GM11168 (cell line): ENCODE measurements around the gene OR10C1.
"Not testable (repeated sequence)": the region's sequence is repeated elsewhere in the genome, so short reads cannot be mapped to it uniquely, and the experiment has no call there.

ENCODE experiments used
- in situ Hi-C: fragments of 300-500 bp; cut with MboI; formaldehyde crosslinking; loops from one replicate; pipeline ENCODE4 v1.12.0; 2022; ENCODE audit warnings: low sequenced_read_pairs; ENCODE audit not compliant: unreplicated experiment

Gene OR10C1, protein sequence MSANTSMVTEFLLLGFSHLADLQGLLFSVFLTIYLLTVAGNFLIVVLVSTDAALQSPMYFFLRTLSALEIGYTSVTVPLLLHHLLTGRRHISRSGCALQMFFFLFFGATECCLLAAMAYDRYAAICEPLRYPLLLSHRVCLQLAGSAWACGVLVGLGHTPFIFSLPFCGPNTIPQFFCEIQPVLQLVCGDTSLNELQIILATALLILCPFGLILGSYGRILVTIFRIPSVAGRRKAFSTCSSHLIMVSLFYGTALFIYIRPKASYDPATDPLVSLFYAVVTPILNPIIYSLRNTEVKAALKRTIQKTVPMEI

DNA sequence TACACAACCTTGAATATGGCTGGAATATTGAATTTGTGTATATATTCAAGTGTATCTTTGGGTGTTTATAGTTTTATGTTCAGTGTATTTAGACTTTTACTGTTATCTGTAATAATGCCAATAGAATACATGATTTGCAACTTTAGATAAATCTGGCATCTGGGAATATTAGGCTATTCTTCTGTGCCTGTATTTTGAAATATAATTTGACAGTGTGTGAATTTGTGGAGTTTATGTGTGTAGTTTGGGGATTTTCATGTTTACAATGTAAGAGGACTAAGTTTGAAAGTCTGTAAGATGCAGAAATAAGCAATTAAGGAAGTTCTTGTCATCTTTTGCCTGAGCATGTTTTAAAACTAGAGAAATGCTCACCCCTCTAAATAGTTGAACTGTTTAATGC is at the start of gene OR10C1:
OR10C1 (plus strand) TSS at position 301 of the 400 bp plus-strand sequence. CDS start 710 bp downstream, outside the sequence.
- in situ Hi-C loops, result no loop called here

DNA sequence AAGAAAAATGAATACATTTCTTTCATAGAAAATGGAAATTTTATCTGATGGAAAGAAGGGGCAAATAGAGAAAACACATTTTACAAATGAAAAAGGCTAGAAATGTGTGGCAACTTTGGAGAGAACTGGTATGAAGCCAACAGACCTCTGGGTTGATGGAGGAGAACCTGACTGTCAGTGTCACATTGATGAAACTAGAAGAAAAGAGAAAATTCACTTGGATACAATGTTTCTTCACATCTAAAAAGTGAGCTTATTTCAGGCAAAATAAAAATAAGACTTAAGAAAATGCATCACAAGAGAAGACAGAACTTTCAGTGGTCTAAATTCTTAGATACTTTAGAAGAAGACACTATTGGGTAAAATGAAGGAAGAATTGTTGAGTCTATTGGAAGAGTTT is 43.8 kb upstream of the OR10C1 start, which contains the start of gene OR12D2:
OR12D2 (plus strand) TSS at position 301 of the 400 bp plus-strand sequence. CDS start 1,069 bp downstream, outside the sequence.
- in situ Hi-C loops, result no loop called here

DNA sequence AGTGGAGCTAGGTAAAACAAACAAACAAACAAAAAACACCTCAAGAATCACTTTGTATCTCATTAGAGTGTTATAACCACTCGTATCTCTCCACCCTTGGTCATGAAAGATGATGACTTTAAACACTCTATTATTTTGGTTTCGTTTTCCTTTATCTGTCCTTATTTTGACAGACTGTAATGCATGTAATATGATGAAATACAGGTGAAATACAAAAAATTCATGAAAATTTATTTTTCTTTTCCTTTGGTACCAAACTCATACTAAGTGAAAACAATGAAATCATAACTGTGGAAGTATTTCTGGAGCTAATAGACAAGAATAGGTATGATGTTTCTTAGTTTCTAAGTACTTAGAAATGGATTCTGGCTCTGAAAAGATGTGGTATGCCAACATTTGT is 39.6 kb upstream of the OR10C1 start:
- in situ Hi-C loops, result no loop called here

DNA sequence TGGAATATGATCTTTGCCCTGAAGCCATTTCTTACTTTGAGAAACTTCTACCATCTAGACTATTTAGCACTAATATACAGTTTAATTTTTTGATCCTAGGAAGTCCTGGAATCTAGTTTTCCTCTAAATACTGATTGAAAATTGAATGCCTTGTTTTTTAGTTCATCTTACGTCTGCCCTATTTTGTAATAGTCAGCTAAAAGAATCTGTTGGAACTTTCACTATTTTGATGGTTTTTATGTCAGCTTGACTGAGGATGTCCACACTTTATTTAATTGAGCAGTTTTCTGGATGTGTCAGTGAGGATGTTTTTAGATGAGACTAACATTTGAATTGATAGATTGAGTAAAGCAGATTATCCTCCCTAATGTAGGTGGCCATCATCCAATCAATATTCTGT is 35.3 kb upstream of the OR10C1 start:
- in situ Hi-C loops, result no loop called here

DNA sequence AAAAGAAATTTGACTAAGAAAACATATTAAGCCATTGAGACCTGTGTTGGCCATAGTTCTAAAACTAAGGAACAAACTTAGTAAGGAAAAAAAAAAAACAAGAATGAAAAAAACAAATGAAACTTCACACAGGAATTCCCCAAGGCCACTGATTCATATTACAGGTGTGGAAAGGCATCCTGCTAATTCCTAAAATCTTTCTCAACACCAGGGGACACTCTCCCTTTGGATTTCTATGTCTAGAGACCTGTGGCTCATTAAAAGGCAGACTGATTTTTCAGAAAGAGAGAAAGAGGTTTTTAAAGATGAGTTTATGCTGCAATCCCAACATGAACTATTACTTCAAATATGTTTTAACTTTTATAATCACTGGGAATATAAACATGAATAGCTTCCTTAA is 24.5 kb upstream of the OR10C1 start, which contains the start of gene OR12D1:
OR12D1 (plus strand) TSS at position 341 of the 400 bp plus-strand sequence.
- in situ Hi-C loops, result no loop called here

DNA sequence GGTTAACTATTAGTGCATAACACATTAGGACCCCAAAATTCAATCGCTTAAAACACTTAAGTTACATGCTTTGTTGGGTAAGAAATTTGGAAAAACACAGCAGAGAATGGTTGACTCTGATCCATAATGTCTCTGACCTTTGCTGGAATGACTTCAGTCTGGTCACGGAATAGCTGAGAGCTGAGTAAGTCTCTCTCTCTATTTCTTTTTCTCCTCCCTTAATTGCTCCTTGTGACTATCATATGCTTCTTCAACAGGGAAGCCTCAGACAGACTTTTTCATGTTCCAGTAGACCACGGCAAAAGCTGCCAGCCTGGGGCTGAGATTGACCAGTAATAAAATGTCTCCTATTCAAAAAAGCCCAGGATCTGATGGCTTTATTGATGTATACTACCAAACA is 19.6 kb upstream of the OR10C1 start:
- in situ Hi-C loops, result no loop called here

DNA sequence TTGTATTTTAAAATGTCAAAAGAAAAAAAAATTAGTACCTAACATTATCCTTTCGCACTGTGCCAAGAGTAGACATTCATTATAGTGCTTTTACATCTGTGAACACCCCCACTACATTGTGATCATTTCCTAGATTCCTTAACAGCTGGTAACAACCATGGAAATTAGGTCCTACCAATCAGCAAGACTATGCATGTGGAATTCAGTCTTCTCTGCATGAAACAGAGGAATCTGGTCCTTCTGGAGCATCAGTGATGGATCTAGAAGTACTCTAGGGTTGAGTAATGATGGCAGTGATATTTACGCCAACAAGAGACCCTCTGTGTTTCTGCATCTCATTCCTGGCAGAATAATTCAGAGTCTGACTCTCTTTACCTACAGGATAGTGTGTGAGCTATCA is 14.9 kb upstream of the OR10C1 start:
- in situ Hi-C loops, result no loop called here

DNA sequence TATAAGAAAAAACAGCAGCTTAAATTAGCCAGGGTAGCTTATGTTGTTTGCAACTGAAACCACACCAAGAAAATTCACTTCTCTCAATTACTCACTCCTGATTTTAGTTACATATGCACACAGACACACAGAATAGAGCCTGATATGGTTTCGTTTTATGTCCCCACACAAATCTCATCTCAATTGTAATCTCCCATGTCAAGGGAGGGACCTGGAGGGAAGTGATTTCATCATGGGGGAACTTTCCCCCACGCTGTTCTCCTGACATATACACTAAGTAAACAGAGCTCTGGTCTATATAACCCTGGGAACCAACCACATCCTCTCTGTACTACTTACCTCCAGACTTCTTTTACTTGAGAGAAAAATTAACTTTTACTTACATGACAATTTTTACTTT is 14.5 kb upstream of the OR10C1 start:
- in situ Hi-C loops, result no loop called here

DNA sequence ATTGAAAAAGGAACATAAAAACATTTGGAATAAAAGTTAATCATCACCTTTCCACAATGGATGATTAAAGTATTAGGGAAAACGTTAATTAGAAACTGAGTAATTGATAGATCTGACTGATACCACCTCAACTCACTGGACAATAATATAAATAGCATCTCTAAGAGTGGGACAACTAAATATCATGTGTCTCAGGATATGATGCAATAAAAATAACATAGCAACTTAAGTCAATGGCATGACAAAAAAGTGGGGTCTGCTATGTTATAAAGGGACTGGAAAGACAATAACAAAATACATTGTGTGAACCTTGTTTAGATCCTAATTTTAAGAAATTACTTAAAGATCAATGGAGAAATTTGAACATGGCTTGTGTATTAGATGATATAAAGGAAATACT is 14.0 kb upstream of the OR10C1 start:
- in situ Hi-C loops, result no loop called here

DNA sequence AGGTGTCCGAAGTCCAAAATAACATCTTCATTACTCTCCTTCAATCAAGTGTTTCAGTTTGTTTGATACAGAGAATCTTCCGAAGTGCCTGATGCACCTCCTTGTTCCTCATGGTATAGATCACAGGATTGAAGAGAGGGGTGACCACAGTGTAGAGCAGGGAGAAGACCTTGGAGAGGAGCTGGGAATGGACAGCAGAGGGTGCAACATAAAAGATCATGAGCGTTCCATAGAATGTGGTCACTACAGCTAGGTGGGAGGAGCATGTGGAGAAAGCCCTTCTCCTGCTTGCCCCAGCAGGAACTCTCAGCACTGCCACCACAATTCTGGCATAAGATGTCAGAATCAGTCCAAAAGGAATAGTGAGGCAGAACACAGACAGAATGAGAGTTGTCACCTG is 12.5 kb upstream of the OR10C1 start:
- in situ Hi-C loops, result no loop called here

DNA sequence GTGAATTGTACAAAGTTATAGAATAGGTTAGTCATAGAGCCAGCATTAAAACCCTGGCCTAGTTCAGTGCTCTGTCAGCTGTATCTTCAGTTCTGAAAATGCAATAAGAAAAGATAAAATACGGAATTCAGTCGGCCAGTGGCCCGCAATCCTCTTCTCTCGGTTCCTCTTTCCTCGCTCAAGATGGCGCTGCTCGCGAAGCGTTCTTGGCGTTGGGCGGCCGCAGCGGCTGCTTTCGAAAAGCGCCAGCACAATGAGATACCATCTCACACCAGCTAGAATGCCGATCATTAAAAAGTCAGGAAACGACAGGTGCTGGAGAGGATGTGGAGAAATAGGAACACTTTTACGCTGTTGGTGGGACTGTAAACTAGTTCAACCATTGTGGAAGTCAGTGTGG is 2.4 kb upstream of the OR10C1 start:
- in situ Hi-C loops, result not testable (repeated sequence)

DNA sequence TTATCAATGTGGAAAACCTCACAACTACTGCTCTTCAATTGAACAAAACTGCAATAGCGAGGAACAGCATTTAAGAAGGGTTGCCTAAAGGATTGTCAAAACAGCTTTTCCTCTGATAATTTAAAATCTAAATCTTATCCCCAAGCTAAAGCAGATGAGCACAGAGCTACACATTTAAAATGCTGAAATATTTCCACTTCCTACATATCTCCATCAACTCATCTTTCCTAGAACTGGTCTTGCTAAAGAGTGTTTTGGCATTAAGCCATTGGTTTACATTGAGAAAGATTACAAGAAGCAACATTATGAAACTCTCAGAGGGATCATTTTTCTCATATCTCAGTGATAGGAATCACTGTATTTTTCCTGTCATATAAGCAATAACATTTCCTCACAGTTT is 3.6 kb downstream of the OR10C1 start:
- in situ Hi-C loops, result no loop called here

DNA sequence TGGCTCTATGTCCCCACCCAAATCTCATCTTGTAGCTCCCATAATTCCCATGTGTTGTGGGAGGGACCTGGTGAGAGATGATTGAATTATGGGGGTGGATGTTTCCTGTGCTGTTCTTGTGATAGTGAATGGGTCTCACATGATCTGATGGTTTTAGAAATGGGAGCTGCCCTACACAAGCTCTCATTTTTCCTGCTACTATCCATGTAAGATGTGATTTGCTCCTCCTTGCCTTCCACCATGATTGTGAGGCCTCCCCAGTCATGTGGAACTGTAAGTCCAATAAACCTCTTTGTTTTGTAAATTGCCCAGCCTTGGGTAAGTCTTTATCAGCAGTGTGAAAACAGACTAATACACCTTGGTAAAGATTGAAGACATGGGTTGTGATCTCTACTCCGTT is 4.9 kb downstream of the OR10C1 start:
- in situ Hi-C loops, result not testable (repeated sequence)

DNA sequence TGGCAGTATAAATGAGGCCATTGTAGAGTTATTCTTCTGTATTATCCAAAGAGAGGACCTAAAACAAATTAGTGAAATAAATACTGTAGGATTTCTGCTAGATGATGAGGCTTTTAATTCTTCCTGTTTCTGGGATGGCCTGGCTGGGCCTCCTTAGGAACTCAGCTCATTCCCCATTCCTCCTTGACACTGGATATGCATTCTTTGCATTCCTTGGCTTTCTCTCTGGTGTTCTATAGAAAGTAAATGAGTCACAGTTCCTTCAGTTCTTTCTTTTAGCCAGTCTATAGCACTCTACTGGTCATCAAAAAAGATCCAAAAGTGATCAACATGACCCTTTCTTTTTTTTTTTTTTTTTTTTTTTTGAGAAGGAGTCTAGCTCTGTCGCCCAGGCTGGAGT is 8.6 kb downstream of the OR10C1 start:
- in situ Hi-C loops, result no loop called here

DNA sequence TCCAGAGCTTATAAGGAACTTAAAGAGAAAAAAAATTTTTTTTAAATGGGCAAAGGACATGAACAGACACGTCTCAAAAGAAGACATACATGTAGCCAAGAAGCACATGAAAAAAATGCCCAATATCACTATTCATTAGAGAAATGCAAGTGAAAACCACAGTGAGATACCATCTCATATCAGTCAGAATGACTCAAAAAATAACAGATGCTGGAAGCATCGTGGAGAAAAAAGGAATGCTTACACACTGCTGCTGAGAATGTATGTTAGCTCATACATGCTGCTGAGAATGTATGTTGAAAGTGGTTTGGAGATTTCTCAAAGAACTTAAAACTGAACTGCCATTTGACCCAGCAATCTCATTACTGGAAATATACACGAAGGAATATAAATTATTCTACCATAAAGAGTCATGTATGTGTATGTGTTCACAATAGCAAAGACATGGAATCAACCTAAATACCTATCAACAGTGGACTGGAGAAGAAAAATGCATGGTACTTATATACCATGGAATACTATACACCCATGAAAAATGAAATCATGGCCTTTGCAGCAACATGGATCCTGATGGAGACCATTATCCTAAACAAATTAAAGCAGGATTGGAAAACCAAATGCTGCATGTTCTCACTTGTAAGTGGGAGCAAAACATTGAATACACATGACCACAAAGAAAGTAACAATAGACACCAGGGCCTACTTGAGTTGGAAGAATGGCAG is 12.5 kb downstream of the OR10C1 start:
- in situ Hi-C loops, result no loop called here

DNA sequence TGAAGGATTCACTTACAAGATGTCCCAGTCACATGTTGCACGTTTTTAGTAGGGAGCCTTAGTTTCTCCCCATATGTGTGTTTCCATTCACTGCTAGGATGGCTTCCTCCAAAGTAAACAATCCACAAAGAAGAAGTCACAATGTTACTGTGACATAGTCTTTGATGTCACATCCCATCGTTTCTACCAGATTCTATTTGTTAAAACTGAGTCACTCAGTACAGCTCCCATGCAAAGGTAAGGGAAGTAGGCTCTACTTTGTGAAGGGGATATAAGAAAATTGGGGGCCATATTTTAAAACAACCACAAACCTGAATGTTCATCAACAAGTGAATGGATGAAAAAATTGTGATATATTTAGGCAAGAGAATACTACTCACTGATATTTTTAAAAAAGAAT is 17.9 kb downstream of the OR10C1 start, which contains the start of the genes OR11A1 and OR2H1:
OR11A1 (minus strand) TSS at position 101 of the 400 bp plus-strand sequence. CDS start 29,430 bp downstream, outside the sequence.
OR2H1 (plus strand) TSS at position 185 of the 400 bp plus-strand sequence. CDS start 4,615 bp downstream, outside the sequence.
- in situ Hi-C loops, result no loop called here

DNA sequence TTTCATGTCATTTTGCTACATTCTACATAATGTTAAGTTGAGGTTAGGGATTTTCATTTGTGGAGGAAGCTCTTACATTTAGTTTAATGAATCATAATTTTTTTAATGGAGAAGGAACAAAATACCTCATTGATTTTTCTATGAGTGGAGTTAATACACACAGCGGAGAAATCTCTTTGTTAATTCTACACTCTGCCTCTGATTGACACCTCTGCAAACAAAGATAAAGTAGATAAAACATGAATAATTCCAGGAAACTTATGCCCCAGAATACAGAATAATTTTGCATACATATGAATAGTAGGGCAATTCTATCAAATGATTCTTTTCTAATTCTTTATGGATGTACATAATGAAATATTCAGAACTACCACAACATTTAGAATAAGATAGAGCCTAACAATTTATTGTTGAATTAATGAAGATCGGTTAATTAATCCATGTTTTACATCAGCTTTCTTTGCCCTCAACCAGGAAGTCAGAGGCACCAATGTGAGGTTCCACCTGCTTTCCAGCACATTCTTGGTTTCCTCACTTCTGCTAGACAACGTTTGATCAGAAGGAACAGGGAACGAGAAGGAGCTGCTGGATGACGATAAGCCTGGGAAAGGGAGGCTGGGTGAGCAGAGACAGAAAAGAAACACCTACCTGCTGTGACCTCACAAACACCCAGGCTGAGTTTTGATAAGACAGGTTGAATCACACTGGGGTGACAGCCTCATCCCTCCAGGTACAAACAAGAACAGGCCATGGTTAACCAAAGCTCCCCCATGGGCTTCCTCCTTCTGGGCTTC is 22.1 kb downstream of the OR10C1 start:
- in situ Hi-C loops, result no loop called here

DNA sequence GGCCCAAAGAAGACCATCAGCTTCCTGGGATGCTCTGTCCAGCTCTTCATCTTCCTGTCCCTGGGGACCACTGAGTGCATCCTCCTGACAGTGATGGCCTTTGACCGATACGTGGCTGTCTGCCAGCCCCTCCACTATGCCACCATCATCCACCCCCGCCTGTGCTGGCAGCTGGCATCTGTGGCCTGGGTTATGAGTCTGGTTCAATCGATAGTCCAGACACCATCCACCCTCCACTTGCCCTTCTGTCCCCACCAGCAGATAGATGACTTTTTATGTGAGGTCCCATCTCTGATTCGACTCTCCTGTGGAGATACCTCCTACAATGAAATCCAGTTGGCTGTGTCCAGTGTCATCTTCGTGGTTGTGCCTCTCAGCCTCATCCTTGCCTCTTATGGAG is 22.9 kb downstream of the OR10C1 start:
- in situ Hi-C loops, result no loop called here

DNA sequence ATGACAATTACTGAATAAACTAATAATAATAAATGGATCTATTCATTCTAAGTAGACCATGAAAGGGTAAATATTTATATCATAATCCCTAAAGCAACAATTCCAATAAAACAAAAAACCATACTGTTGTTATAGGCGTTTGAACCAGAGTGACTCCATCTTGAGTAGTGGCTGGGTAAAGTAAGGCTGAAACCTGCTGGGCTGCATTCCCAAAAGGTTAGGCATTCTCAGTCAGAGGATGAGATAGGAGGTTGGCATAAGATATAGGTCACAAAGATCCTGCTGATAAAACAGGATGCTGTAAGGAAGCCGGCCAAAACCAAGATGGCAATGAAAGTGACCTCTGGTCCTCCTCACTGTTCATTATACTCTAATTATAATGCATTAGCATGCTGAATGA is 26.2 kb downstream of the OR10C1 start:
- in situ Hi-C loops, result no loop called here

DNA sequence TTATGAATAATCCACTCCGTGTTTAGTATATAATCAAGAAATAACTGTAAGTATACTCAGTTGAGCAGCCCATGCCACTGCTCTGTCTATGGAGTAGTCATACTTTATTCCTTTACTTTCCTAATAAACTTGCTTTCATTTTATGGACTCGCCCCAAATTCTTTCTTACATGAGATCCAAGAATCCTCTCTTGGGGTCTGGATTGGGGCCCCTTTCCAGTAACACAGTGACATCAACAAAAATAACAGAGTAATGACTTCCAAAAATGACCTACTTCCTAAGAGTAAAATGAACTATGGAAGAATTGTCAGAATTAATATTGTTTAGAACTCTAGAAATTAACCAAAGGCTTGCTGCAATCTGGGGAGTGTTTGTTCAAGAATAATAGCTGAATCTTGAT is 26.7 kb downstream of the OR10C1 start:
- in situ Hi-C loops, result no loop called here

DNA sequence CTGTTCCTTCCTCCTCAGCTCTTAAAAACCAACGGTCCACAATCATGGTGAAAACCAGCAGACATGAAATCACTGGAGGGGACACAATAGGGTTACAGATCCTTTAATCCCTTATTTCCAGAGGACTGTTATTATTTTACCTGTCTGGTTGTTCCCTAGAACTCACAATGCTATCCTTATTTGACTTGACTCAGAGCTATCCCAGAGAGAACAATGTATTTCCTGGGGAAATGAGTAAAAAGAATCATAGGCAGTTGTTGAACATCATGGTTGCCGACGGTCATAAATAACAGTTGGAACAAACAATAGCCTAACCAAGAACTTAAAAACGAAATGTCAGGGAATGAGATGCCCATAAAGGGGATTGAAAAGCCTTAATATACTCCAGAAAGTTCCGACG is 27.1 kb downstream of the OR10C1 start:
- in situ Hi-C loops, result no loop called here
